Psoas muscle (tissue), 8 donors: Measurements from ENCODE around the gene SARDH. TPM values are rescaled to one million over a fixed set of nuclear protein-coding genes. Genes with fewer than 3 reads are reported as not detected.

Experiments
- ATAC-seq, 4 donors: fragments of 200-7000 bp; cut with Tn5 transposase; one replicate each; pipeline ENCODE4 v1.9.1; 2020; ENCODE audit warnings: moderate library complexity in 3 of 4, mild to moderate bottlenecking in 2 of 4
- DNase-seq, 2 donors: peaks; one replicate each; pipeline ENCODE4 v3.0.0-alpha.2; 2020
- H3K27ac ChIP-seq: fragments of 200-600 bp; one replicate; pipeline ENCODE4 v1.8.0; 2022
- H3K27me3 ChIP-seq, 3 donors: fragments of 200-600 bp in 1 of 3; one replicate each; pipeline versions ENCODE4 v1.6.1 to v1.8.0; 2013 to 2022; ENCODE audit warnings: low read length in 2 of 3, mild to moderate bottlenecking in 2 of 3, moderate library complexity in 1 of 3; ENCODE audit not compliant: insufficient read depth in 3 of 3
- H3K36me3 ChIP-seq, 2 donors: fragments of 200-600 bp in 1 of 2; one replicate each; pipeline versions ENCODE4 v1.6.1 to v1.8.0; 2013 to 2022; ENCODE audit warnings: low read depth in 1 of 2, mild to moderate bottlenecking in 1 of 2, moderate library complexity in 1 of 2; ENCODE audit not compliant: insufficient read depth in 1 of 2
- H3K4me1 ChIP-seq: fragments of 200-600 bp; one replicate; pipeline ENCODE4 v1.8.0; 2022
- H3K4me3 ChIP-seq: fragments of 200-600 bp; one replicate; pipeline ENCODE4 v1.8.0; 2022; ENCODE audit warnings: mild to moderate bottlenecking
- H3K9me3 ChIP-seq: fragments of 200-600 bp; one replicate; pipeline ENCODE4 v1.8.0; 2022
- CTCF ChIP-seq: fragments of 200-600 bp; IDR thresholded peaks from one replicate; pipeline ENCODE4 v1.8.0; 2022; ENCODE audit warnings: antibody characterized with exemption
- WGBS, 3 donors: extraction: QIAGEN DNeasy Blood & Tissue Kit; methylation state at CpG; one replicate each; pipeline versions ENCODE4 v1.1.6 to v1.1.7; 2013; 5-methylcytosine and 5-hydroxymethylcytosine counted together
- intact Hi-C, 2 donors: fragments of 100-400 bp; cut with DNase I; formaldehyde crosslinking; loops; one replicate each; pipeline versions ENCODE4 v1.11.0 to v1.14.2; 2022
- polyA plus RNA-seq, 3 donors: library from polyadenylated mRNA; stranded (reverse); fragments of 200-250 nt; gene quantifications; one replicate each; pipeline ENCODE4 v1.2.3, GENCODE V29; 2013
- total RNA-seq, 4 donors: library from RNA; stranded (reverse); fragmentation: NEBNext Ultra II Directional in 2 of 4; extraction: Animal tissue kit (Norgen Biotek cat#: 25700) in 2 of 4; gene quantifications; one replicate each; pipeline versions ENCODE4 v1.2.1 to v1.2.4, GENCODE V29; 2021 to 2023
- donor health status: healthy with polysubstance abuse.
- donor health status: DM: no; HTN: no; CAD: no; lungs with moderate emphysema.
- donor health status: Bipolar disorder and iron deficiency.
- donor health status: healthy.
- donor health status: DM: yes; HTN: yes; CAD: no.
- donor health status: DM: no; HTN: no; CAD: no.
- donor health status: DM: no; HTN: no; CAD: no.
- donor health status: DM: yes; HTN: yes; CAD: no.

SARDH gene
- total and polyA plus RNA-seq, 7 donors, result 0.16 to 2.5 (median 0.62) TPM

GRCh38 chr9:133733796-133734533 is 4.2 kb downstream of the SARDH start:
- H3K9me3 ChIP-seq, result no peaks in the 10 kb centered on the region
- DNase-seq (no peak), ATAC-seq (no peak)
- H3K4me1 ChIP-seq, result no peaks in the 10 kb centered on the region
- H3K27me3 ChIP-seq, result peaks cover 0 to 4% (median 0%) of the 10 kb centered on the region in 3 donors
- no peak overlapping the region for H3K27ac ChIP-seq
- intact Hi-C loops, result no loop called here
- TF ChIP-seq CTCF, result no peak
- H3K36me3 ChIP-seq, result no peaks in the 10 kb centered on the region
- WGBS, 3 donors, result 75 to 83% (median 79%) methylated on average over 21 of the region's 21 CpGs
- H3K4me3 ChIP-seq, result no peak overlapping the region

GRCh38 chr9:133733421-133733795 is 4.7 kb downstream of the SARDH start:
- ATAC-seq, result no peak
- intact Hi-C loops, result no loop called here
- Histone ChIP-seq H3K36me3 (no peaks in the 10 kb centered on the region), H3K4me1 (no peaks in the 10 kb centered on the region), H3K4me3 (no peak overlapping the region), H3K27me3 (peaks cover 0 to 5% (median 0%) of the 10 kb centered on the region in 3 donors), H3K9me3 (no peaks in the 10 kb centered on the region), H3K27ac (no peak overlapping the region)
- TF ChIP-seq CTCF, result no peak
- WGBS, 3 donors, result 86 to 89% (median 89%) methylated on average over 4 of the region's 4 CpGs
- no peak for DNase-seq

GRCh38 chr9:133732639-133733408 is 5.3 kb downstream of the SARDH start:
- no peak overlapping the region for H3K27ac ChIP-seq
- H3K4me3 ChIP-seq, result no peak overlapping the region
- no peaks in the 10 kb centered on the region for H3K9me3 ChIP-seq
- ATAC-seq, result no peak
- H3K4me1 ChIP-seq, result no peaks in the 10 kb centered on the region
- intact Hi-C loops, result no loop called here
- WGBS, 3 donors, result 75 to 81% (median 78%) methylated on average over 10 of the region's 10 CpGs
- H3K27me3 ChIP-seq, result peaks cover 0 to 7% (median 0%) of the 10 kb centered on the region in 3 donors
- TF ChIP-seq CTCF, result no peak
- no peaks in the 10 kb centered on the region for H3K36me3 ChIP-seq
- DNase-seq, result no peak

GRCh38 chr9:133731876-133732638 is 6.1 kb downstream of the SARDH start:
- no peak for TF ChIP-seq CTCF
- Histone ChIP-seq H3K27me3 (peaks cover 0 to 7% (median 1%) of the 10 kb centered on the region in 3 donors), H3K4me3 (no peak overlapping the region), H3K27ac (no peak overlapping the region), H3K9me3 (no peaks in the 10 kb centered on the region), H3K4me1 (no peaks in the 10 kb centered on the region), H3K36me3 (no peaks in the 10 kb centered on the region)
- peak in 1 of 2 donors; percentile 65 for DNase-seq
- intact Hi-C loops, result no loop called here
- peak; percentile 83 to 89 (median 88) for ATAC-seq
- 57 to 62% (median 62%) methylated on average over 28 to 30 of the region's 30 CpGs for WGBS, 3 donors
